ENCODE results near the gene PUM1.

Gene PUM1

DNA sequence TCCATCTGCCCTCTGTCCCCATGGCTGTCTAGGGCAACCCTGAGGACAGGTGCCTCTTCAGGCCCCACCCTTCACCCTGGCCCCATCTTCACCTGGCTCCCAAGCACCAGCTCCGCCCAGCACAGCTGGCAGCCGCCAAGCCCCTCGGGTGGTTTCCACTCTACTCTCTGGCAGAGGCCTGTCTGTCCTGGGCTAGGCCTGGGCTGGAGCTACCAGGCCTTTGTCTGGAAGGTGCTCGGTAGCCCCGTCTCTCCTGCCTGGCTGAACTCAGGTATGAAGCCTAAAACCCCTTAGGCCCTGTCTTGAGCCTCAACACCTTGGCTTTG, 174.3 kb downstream of the PUM1 start:
- no peak overlapping the region for H3K4me3 ChIP-seq (ENCODE audit: low read depth, low read length)
- TF ChIP-seq CTCF (IDR thresholded peaks at IDR 0.05; ENCODE audit: borderline replicate concordance, insufficient read depth, low read depth, low read length) = no peak

- TF ChIP-seq CTCF (IDR thresholded peaks at IDR 0.05; ENCODE audit: borderline replicate concordance, insufficient read depth, low read depth, low read length) = no peak
- no peak overlapping the region for H3K4me3 ChIP-seq (ENCODE audit: low read depth, low read length)
Observed at GRCh38 chr1:30890502-30891226, 174.9 kb downstream of the PUM1 start.

- no peak for TF ChIP-seq CTCF (IDR thresholded peaks at IDR 0.05; ENCODE audit: borderline replicate concordance, insufficient read depth, low read depth, low read length)
- no peak overlapping the region for H3K4me3 ChIP-seq (ENCODE audit: low read depth, low read length)
Observed at GRCh38 chr1:30889511-30889910, 176.0 kb downstream of the PUM1 start.

DNA sequence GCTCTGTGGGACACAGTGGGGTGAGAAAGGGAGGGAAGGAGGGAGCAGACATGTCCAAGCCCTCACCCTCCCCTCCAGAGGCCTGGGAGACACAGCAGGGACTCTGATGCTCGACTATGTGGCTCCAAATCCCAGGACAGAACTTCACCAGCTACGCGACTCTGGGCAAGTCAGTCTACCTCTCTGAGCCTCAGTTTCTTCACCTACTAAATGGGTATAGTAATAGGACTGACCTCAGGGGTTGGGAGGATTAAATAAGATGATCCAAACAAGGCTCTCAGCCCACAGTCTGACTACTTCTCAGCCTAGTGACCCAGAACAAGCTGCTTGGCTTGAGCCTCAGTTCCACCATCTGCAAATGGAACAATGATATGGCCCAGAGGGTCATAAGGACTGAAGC, 176.5 kb downstream of the PUM1 start:
- TF ChIP-seq CTCF (IDR thresholded peaks at IDR 0.05; ENCODE audit: borderline replicate concordance, insufficient read depth, low read depth, low read length) = no peak
- no peak overlapping the region for H3K4me3 ChIP-seq (ENCODE audit: low read depth, low read length)

- no peak overlapping the region for H3K4me3 ChIP-seq (ENCODE audit: low read depth, low read length)
- TF ChIP-seq CTCF (IDR thresholded peaks at IDR 0.05; ENCODE audit: borderline replicate concordance, insufficient read depth, low read depth, low read length) = no peak
Observed at GRCh38 chr1:30888391-30888790, 177.1 kb downstream of the PUM1 start.

- no peak overlapping the region for H3K4me3 ChIP-seq (ENCODE audit: low read depth, low read length)
- no peak for TF ChIP-seq CTCF (IDR thresholded peaks at IDR 0.05; ENCODE audit: borderline replicate concordance, insufficient read depth, low read depth, low read length)
Observed at GRCh38 chr1:30887485-30888315, 177.8 kb downstream of the PUM1 start.

Data from GM12875 (cell line).